Stimulated activated CD8-positive, alpha-beta memory T cell treated with anti-CD3 and anti-CD28 coated beads, Interleukin-15, amount 100 ng/mL, for 1 hour (primary cell): ENCODE measurements around the gene FUT4.
"Not testable (repeated sequence)": the region's sequence is repeated elsewhere in the genome, so short reads cannot be mapped to it uniquely, and the experiment has no call there.

Experiments
- DNase-seq: peaks from one replicate; pipeline ENCODE4 v3.0.0-alpha.2; 2020; ENCODE audit warnings: low read depth

The FUT4 gene

GRCh38 chr11:94567181-94567670 lies 23.5 kb downstream of the FUT4 start, which contains the start of gene PIWIL4:
Gene PIWIL4 (plus strand): TSS chr11:94567368. CDS start chr11:94567519, 151 bp downstream.
- no peak for DNase-seq

GRCh38 chr11:94568200-94568599 lies 24.5 kb downstream of the FUT4 start:
- no peak for DNase-seq

DNA sequence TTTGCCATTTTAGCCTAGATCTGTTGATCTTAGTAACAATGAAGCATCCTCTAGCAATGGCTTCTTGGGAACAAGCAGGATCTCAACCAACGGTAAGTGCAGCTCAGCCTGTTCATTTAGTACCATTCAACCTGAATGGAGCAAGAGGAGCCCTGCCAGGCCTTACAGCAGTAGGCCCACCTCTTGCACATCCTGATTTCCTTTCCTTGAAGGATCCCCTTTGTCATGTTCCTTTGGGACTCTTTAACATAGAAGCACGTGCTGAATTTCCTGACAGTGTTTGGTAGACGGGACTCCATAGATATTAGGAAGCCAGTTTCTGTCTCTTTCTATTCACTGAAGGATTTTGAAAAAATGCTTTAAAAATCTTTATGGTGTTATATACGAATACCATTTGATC lies 25.0 kb downstream of the FUT4 start:
- no peak for DNase-seq

DNA sequence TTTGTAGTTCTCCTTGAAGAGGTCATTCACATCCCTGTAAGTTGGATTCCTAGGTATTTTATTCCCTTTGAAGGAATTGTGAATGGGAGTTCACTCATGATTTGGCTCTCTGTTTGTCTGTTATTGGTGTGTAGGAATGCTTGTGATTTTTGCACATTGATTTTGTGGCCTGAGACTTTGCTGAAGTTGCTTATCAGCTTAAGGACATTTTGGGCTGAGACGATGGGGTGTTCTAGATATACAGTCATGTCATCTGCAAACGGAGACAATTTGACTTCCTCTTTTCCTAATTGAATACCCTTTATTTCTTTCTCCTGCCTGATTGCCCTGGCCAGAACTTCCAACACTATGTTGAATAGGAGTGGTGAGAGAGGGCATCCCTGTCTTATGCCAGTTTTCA lies 29.3 kb downstream of the FUT4 start:
- not testable (repeated sequence) for DNase-seq

GRCh38 chr11:94574193-94574961 lies 30.7 kb downstream of the FUT4 start:
- no peak for DNase-seq

DNA sequence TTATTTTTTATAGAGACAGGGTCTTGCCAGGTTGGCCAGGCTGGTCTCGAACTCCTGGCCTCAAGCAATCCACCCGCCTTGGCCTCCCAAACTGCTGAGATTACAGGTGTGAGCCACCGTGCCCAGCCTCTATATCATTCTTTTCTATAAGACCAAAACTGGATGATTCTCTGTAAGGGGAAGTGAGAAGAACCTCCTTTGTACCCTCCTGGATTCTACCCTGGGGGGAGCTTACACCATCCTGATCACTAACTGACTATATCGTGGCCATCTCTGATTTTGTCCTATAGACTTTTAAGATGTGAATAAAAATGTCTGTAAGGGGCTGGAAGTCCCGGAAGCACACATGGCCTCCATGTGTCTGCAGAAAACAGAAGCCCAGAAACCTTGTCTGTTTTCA lies 32.6 kb downstream of the FUT4 start:
- DNase-seq: no peak

- DNase-seq: no peak
Observed at GRCh38 chr11:94577841-94578240, 34.1 kb downstream of the FUT4 start.

DNA sequence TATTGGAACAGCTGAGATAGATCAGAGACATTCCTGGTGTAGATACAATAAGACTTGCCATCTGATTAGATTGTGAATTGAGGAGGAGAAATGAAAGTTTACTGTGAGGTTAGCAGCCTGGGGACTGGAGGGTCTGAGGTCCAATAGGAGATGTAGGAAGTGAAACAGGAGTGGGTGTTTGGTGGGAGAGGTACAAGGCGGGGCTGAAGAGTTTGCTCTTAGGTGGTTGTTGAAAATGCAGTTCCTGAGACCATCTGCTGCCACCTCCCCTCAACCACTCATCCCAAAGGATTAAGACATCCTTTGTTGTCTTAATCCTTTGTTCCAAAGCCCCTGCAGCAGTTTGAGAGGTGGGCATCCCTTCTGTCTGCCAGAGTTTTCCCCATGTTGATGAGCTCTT lies 38.2 kb downstream of the FUT4 start:
- DNase-seq: no peak

GRCh38 chr11:94583213-94583865 lies 39.6 kb downstream of the FUT4 start:
- DNase-seq: no peak

DNA sequence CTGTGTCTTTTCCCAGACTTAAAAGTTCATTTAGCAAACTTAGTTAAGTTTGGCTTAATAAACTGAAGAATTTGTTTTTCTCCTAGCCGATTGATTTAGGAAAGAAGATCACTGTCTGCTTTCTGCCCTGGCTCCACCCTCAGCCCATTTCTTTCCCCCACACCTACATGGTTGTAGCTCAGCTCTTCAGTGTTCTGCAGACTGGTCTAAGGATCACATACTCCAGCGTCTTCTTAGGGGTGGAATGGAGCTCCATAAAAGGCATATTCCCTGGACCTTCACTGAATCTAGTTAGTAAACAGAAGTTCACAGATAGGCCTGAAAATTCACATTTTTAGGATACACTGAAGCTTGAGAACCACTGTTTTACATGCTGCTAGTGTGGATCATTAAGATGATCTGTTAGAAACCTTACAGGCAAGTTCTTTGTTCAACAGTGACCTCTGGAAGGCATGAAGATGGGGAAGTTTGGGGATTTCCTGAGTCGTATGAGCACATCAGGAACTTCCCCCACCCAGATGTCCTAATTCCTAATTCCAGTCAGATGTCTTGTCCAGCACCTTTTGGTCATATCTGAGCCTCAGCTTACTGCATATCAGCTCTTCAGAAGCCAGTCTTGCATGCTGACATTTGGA lies 40.3 kb downstream of the FUT4 start:
- no peak for DNase-seq

DNA sequence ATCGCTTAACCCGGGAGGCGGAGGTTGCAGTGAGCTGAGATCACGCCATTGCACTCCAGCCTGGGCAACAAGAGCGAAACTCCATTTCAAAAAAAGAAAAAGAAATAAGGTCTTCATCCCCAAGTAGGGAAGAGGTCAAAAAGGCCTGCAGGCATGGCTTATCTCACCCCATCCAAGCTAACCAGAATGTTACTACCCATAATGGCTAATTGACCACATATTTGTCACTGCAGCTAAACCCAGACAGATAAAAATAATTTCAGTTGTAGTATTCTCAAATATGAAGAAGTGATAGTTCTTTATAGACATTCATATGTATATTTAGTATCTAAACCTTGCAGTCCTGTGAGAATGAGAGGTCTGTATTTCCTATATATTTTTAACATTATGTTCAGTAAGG lies 41.3 kb downstream of the FUT4 start:
- no peak for DNase-seq

DNA sequence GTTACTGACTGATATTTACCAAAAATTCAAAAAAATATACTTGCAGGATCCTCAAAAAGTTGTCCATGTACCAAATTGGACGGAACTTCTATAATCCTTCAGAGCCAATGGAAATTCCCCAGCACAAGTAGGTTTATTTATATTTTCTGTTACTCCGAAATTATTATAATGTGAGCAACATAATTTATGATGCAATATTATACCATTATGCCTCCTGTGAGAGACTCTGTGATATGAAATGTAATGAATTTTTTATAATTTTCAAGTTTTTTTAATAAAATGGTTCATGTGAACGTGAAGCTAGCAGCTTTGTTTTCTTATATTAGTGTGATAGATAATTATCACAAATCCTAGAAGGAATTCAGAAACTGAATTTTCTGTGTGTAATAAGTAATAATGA lies 41.7 kb downstream of the FUT4 start:
- no peak for DNase-seq

GRCh38 chr11:94586546-94586945 lies 42.8 kb downstream of the FUT4 start:
- DNase-seq: no peak

- no peak for DNase-seq
Observed at GRCh38 chr11:94586978-94587377, 43.3 kb downstream of the FUT4 start.

DNA sequence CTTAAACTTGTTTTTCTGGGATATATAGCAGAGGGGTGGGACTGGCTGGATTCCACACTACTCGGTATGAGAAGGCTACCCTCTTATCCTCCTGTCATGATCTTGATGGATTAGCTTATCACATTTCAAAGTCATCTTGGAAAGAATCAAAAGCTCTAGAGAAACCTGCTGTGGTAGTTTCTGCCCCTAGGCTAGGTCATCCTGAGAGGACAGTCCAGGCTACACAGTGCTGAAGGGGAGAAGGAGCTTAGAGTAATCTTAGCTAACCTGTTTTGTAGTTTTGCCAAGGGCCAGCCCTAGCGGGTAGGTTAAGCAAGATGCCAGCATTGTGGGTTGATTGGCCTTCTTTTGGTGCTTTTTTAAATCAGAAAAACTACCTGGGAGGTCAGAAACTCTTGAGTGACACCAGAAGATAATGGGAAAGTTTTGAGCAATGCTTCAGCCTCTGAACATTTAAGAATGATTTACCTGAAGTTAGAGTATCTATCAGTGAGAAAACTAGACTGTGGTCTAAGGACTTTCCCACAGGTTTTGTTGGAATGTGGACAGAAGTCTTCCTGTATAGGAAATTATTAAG lies 44.7 kb downstream of the FUT4 start:
- no peak for DNase-seq

DNA sequence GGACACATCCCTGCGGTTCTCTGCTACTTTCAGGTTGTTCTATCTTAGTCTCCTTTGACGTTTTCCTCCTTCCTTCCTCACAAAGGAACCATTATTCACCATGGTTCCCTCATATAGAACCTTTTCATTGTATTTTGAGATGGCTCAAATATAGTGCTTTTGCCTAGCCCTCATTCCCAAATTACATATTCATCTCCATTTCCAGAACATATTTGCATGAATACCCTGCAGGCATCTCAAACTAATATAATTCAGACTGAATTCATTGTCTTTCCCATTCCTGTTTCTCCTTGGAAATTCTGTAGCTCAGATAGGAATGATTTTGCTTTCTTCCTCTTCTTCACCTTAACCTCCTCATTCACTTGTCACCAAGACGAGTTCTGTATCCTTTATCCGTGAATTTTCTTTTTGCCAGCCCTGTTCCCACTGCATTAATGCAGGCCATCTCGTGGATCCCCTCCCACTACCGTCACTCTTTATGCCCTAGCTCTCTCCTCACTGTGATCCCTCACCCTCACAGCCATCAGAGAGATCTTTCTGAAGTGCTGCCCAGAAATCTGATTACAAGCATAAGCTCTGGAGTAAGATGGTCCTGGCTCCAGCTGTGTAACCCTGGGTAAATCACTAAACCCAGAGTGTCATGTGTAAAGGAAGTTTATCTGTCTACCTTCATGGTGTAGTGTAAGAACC lies 46.8 kb downstream of the FUT4 start:
- no peak for DNase-seq

DNA sequence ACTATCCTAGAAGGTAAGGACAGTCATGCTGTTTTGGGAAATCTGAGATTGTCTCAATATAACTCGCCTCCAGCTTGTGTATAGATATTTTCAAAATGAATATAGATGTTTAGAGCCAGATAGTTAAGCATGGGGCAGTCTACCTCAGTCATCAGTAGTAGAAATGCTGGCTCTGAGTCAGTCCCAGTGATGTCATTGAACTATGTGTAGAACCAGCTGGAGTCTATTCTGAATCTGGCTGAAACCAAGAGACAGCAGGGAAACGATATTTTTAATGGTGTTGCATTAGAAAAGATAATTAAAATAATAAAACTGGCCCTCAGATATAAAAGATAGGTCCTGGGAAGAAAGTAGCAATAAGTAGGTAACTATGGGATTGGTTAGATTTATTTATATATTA lies 49.3 kb downstream of the FUT4 start:
- DNase-seq: no peak

- DNase-seq: no peak
Observed at GRCh38 chr11:94595076-94595475, 51.4 kb downstream of the FUT4 start.

DNA sequence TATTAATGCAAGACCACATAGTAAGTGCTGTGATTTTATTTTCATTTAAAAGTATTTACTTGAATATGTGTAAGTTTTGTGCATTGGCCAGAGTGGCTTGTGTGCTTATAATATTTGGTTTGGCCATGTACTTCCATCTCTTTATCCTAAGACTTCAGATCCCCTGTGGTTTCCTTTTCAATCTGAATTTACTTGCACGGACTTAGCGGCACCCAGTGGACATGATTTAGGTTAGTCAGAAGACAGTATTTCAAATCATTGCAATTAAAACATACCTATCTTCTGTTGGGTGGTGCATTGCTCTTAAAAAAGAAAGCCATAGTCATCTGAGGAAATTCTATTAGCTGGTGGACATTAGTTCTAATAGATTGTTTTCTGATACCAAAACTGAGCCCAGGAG lies 54.2 kb downstream of the FUT4 start:
- no peak for DNase-seq
